GM12892 (cell line): ENCODE data around the gene SIK2.

ENCODE experiments used
- POLR2A ChIP-seq: IDR thresholded peaks from 2 replicates; pipeline ENCODE4 v1.6.1; 2011; ENCODE audit warnings: low read depth, low read length, control low read depth
- POLR2AphosphoS5 ChIP-seq: IDR thresholded peaks from 2 replicates; pipeline ENCODE4 v1.6.1; 2011; ENCODE audit warnings: low read depth, low read length, control low read depth
- TAF1 ChIP-seq: IDR thresholded peaks from 2 replicates; pipeline ENCODE4 v1.6.1; 2011; ENCODE audit warnings: low read depth, mild to moderate bottlenecking, control low read depth, low read length, borderline replicate concordance

DNA sequence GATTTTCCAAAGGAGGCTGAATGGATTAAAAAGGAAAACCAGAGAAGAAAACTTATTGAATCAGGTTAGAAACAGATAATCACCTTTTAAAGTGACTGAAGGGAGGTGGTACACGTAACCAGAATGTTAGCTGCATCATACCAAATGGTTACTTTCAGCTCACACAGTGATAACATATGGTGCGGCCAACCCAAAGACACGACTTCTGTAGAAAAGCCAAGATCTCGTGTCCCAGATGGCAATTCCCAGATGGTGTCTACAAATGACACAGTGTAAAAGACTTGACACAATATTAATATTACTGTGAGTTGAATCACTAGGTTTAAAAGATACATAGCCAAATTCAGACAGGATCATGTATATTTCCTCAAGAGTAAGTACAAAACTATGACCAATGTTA, 158.8 kb downstream of the SIK2 start:
- TF ChIP-seq POLR2A, result no peak
- no peak for TF ChIP-seq TAF1
- TF ChIP-seq POLR2AphosphoS5, result no peak
